Astrocyte of the spinal cord (primary cell): ENCODE measurements around the gene WWP2.

ENCODE experiments used
- DNase-seq: peaks from one replicate; pipeline ENCODE4 v3.0.0; 2011; ENCODE audit warnings: low read depth, low spot score
- H3K4me3 ChIP-seq: 2 replicates; pipeline ENCODE4 v1.5.1; 2011; ENCODE audit warnings: low read depth, mild to moderate bottlenecking, low read length, moderate library complexity
- CTCF ChIP-seq: IDR thresholded peaks from 2 replicates; pipeline ENCODE4 v1.5.1; 2012; ENCODE audit warnings: low read depth, mild to moderate bottlenecking, low read length, inconsistent platforms
- in situ Hi-C: cut with HindIII; loops from 2 replicates; pipeline ENCODE4 v1.10.0; 2017; ENCODE audit warnings: low sequenced_read_pairs

The WWP2 gene

GRCh38 chr16:69894676-69895075 is 132.5 kb downstream of the WWP2 start:
- no peak for DNase-seq
- no peak for TF ChIP-seq CTCF
- H3K4me3 ChIP-seq: no peak overlapping the region
- in situ Hi-C loops: no loop called here

GRCh38 chr16:69903865-69904415 is 141.8 kb downstream of the WWP2 start:
- DNase-seq: no peak
- H3K4me3 ChIP-seq: no peak overlapping the region
- no peak for TF ChIP-seq CTCF
- in situ Hi-C loops: no loop called here

DNA sequence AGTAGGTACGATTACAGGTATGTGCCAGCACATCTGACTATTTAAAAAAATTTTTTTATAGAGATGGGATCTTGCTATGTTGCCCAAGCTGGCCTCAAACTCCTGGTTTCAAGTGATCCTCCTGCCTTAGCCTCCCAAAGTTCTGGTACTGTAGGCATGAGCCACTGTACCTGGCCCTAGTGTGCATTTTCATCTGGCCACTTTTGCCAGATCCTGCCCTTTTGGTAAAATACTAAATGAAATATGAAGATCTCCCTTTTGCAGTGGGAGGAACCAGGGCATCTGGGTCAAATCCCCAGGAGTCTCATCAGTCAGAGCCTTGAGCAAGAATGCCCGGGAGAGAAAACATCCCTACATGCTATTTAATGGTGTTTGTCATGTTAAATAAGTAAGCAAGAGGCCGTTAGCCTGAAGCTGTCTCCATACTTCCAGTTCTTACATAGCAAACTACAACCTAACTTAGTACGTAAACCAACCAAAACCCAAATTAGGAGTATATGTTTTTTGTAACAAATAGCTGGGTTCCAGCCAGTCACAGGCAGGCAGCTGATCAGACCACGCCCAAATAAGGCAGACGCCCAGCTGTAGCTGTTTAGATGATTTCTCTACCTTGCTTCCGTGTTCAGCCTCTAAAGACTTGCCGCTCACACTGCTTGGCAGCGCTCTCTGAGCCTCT is 142.5 kb downstream of the WWP2 start:
- TF ChIP-seq CTCF: no peak
- no peak for DNase-seq
- no peak overlapping the region for H3K4me3 ChIP-seq
- in situ Hi-C loops: no loop called here

GRCh38 chr16:69905171-69905555 is 143.0 kb downstream of the WWP2 start:
- TF ChIP-seq CTCF: no peak
- no peak overlapping the region for H3K4me3 ChIP-seq
- no peak for DNase-seq
- in situ Hi-C loops: no loop called here

DNA sequence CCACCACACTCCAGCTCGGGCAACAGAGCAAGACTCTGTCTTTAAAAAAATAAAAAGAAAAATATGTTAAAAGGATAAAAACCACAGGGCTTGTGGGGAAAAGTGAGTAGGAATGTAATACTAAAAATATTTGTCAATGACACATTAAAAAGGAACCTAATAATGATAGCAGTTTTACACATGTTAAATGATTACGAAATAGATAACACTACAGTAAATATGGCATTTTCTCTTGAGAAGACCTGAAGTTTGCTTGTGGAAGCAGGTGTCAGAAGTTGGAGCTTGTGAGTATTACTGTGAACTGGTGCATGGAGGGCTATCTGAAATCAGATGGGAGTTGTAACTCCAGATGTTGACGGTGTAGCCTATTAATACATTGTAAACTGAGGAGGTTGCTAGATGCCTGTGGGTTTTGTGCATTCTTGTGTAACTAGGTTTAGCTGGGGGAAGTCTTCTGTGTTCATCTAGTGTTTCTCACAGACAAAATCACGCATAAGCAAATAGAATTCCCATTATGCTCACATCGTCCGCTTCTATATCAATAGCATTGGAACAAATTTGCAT is 144.8 kb downstream of the WWP2 start:
- no peak overlapping the region for H3K4me3 ChIP-seq
- DNase-seq: peak; percentile 79
- TF ChIP-seq CTCF: no peak
- in situ Hi-C loops: no loop called here

DNA sequence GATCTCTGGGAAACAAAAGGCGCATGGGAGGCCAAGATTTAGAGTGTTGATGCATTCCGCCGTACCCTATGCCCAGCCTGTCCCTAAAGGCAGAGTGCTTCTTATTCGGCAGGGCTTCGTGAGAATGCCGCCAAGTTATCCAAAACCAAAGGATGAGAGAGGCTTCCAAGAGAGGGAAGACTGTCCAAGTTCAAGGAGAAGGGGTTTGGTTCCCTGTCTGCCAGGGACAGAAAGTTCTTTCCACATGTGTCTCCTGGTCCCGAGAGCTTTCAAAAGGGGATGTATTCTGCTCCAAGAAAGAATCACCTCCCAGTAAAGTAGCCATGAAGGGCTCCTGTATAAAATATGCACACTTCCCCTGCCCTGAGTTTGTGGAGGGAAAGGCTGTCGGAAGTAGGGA is 146.9 kb downstream of the WWP2 start:
- in situ Hi-C loops: no loop called here
- no peak overlapping the region for H3K4me3 ChIP-seq
- DNase-seq: no peak
- no peak for TF ChIP-seq CTCF
